ENCODE data around the gene PRRT4.

Gene PRRT4

DNA sequence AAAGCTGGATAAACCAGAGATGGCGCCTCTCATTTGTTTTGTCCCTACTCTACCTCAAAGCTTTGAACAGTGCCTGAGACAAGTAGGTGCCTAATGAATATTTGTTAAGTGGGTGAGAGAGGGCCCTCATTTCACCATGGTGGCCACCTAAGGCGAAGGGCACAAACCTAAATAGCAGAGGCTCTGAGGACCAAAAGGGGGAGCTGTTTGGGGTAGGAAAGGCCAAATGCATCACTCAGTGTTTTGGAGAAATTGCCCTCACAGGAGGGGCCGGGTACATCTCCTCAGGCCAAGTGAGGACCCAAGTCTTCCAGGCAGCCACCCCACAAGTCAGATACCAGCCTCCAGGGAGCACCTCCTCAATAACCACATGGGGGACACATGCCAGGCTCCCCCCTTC, 34.3 kb upstream of the PRRT4 start:
- no peak for DNase-seq (ENCODE audit: low read depth in 2 of 3, low spot score in 2 of 3)

GRCh38 chr7:128394904-128395496, 33.5 kb upstream of the PRRT4 start:
- no peak for DNase-seq (ENCODE audit: low read depth in 2 of 3, low spot score in 2 of 3)

DNA sequence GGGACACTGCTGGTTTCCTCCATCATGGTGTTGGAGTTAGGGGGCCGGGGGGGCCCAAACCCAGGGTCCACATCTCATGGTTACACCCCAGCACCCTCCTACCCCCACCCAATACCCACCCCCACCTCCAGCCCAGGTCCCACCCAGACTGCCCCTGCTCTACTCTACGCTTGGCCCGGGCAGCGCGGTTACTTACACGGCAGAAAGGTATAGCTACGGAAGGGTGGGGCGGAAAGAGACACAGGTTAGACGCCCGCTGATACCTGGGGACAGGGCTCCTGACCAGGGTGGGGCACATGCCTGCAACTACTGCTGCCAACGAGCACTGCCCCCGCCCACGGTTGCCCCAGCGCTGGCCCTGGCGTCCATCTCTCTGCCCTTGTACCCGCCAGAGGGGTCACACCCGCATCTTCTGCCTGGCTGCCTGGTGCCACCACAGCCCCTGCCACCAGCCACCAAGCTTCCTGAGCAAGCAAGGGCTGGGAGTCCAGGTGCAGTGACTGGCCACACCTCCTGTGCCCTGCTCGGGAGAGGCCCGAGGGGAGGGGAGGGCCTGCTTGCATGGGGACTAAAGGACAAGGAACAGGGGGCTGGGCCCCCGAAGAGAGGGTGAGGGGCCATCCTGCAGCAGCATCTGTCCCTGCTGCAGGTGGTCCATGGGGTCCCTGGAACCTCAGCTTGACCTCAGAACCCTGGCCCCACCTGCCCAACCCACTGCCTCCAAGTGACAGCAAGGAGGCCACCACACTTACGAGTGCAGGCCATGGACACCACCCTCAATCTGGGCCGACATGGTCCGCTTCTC, 32.2 kb upstream of the PRRT4 start:
- DNase-seq (ENCODE audit: low read depth in 2 of 3, low spot score in 2 of 3), result no peak

GRCh38 chr7:128392446-128393327, 31.2 kb upstream of the PRRT4 start:
- DNase-seq (ENCODE audit: low read depth in 2 of 3, low spot score in 2 of 3), result no peak

DNA sequence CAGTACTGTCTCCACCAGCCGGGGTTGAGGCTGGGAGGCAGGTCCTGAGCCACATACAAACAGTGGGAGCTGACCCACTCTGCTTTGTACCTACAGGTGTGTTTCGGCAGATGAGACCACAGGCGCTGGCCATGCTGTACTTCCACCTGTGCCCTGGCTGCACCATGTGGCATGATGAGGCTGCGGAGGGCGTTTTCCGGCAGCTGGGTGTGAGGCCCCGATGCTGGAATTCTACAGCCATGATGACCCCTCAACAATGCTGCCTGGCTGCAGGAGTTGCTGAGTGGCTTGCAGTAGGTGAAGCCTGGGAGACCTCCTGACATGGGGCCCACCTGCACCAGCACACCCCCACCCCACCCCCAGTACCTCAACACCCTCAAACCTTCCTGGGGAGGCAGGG, 30.3 kb upstream of the PRRT4 start:
- no peak for DNase-seq (ENCODE audit: low read depth in 2 of 3, low spot score in 2 of 3)

- DNase-seq (ENCODE audit: low read depth in 2 of 3, low spot score in 2 of 3), result no peak
Measured at GRCh38 chr7:128390871-128391565, 29.5 kb upstream of the PRRT4 start.

DNA sequence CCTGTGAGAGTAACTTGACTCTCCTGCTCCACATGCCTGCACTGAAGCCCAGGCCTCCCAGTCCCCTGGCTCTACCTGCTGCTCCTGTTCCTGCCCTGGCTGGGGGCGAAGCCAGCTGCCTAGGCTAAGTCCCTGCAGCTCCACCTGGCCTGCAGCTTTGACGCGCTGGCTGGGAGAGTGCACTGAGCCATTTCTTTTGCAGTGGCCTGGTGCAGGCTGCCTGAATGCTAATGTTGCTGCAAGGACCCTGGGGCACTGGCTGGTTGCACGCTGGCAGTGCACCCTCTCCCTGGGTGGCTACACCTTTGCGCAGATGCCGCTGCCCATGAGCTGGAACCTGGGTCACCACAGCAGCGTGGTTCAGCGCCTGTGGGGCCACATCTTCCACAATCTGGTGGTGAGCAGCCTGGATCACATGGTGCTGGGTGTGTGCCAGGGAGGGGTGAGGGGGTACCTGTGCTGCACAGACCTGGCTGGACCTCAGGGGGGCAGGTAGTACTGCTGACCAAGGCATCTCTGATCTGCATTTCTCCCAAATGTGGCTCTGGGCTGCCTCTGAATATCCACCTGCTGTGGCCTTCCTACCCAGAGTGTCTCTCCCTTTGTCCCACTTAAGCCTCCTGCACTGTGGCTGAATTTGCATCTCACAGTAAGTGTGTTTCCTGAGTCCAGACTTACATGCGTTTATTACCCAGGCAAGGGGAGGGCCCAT, 28.3 kb upstream of the PRRT4 start:
- no peak for DNase-seq (ENCODE audit: low read depth in 2 of 3, low spot score in 2 of 3)

- DNase-seq (ENCODE audit: low read depth in 2 of 3, low spot score in 2 of 3), result no peak
Measured at GRCh38 chr7:128389085-128389617, 27.7 kb upstream of the PRRT4 start.

- DNase-seq (ENCODE audit: low read depth in 2 of 3, low spot score in 2 of 3), result no peak
Measured at GRCh38 chr7:128388145-128388485, 26.6 kb upstream of the PRRT4 start.

DNA sequence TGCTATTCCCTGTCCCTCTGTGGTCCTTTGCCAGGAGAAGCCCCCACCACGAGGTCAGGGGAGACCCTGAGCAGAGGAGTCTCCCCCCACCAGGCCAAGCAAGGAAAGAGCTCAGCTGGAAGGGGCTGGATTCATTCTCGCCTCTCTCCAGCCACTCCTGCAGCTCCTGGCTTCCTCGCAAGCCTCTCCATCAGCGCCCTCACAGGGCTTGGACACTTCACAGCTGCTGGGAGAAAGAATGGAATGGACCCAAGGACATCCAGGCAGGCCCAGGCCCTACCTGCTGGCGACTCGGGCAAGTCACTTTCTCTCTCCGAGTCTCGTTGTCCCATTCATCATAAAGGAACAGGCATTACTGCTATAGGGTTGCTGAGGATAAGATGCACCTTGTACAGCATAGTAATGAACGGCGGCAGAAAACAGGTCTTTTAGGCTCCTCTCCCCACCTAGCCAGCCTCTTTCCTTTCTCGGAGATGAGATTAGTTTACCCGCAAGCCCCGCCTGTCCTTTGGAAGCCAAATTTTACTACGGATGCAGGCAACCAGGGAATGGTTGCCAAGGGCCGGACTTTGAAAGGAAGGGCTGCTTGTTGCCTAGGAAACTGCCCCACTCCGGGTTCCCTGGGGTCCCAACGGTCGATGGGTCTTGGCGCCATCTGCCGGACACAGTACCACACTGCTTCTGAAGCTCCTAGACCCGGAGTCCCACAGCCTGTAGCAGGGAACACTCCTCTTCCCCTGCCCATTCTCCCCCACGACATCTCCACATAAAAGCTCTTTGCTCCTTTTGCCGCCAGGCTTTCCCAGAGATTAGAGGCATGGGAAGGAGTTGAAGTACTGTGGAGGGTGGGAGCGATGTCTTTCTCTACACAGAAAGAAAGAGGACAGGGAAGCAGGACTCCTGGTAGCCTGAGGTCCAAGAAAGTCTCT, 26.0 kb upstream of the PRRT4 start:
- DNase-seq (ENCODE audit: low read depth in 2 of 3, low spot score in 2 of 3), result peak; percentile 27 to 58 (median 55)

GRCh38 chr7:128385988-128386925, 24.8 kb upstream of the PRRT4 start:
- no peak for DNase-seq (ENCODE audit: low read depth in 2 of 3, low spot score in 2 of 3)

GRCh38 chr7:128384726-128385125, 23.2 kb upstream of the PRRT4 start:
- DNase-seq (ENCODE audit: low read depth in 2 of 3, low spot score in 2 of 3), result no peak

- no peak for DNase-seq (ENCODE audit: low read depth in 2 of 3, low spot score in 2 of 3)
Measured at GRCh38 chr7:128383776-128384175, 22.3 kb upstream of the PRRT4 start.

DNA sequence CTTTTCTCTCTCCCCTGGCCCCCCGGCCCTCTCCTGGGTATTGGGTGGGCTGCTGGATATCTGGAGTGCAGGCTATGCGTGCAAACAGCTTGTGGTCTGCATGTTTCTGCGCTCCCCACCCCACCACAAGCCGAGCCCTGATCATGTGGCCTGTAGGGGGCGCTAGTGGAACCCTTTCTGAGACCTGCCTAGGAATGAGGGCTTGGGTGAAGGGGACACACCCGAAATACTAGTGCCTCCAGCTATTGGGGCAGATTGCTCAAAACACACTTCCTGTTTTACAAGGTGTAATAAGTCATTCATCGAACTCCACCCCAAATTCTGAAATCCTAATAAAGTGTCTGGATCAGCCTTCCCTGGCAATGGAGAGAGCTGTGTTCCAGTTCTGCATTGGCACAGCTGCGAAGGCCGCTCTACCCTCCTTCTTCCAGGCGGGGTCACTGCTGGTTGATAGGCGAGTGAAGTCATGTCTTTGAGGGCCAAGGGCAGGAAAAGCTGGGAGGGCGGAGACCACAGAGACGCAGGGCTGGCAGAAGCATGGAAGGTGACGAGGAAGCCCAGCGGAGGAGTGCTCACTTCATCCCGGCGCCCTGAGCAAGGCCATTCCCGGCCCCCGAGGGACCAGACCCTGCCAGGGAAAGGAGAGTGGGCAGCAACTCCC, 19.8 kb upstream of the PRRT4 start:
- peak in 1 of 3 experiments; percentile 59 for DNase-seq (ENCODE audit: low read depth in 2 of 3, low spot score in 2 of 3)

DNA sequence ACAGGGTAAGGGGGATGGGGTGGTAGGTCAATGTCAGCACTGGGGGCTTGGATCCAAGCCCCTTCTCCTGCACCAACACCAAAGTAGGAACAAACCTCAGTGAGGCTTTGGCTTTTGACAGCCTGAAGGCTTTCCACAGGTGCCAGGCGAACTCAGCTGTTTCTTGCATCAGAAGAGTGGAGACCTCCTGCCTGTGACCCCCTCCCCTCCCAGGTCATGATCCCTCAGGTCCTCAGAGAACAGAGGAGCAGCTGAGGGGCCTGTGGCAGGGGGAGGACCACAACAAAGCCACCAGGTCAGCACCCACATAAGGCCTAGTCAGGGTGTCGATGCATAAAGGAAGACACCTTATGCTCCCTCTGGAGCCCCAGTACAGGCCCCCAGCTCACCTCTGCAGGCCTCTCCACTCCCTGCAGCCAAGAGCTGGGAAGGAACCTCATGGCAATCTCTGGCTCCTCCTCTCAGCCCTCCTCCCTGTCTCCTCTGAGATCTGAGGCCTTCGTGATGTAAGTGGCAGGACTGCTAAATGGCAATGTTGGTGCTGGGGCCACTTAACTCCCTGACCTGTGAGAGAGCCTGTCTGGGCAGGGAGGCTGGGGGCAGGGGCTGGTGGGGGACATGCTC, 19.1 kb upstream of the PRRT4 start:
- no peak for DNase-seq (ENCODE audit: low read depth in 2 of 3, low spot score in 2 of 3)

DNA sequence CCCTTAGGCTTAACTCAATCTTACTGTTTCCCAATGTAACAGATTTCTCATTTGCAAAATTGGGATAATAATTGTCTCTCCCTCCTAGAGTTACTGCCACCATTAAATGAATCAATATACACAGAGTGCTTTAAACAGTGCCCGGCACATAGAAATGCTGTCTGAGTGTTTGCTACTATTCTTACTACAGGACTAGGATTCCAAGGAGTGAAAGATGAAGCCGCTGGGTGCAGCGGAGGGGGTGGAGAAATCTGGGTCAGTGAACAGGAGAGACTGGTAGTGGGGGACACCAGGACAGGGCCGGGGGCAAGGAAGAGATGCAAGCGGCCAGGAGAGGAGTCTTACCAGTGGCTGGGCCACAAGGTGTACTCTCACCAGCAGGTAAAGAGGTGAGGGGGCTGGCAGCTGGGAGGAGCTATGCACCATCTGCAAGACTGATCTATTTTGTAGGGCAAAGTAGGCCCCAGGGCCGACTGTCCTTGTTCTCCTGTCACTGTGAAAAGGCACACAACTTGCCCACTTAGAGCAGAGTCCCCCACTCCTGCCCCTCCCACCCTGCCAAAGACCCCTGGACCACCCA, 18.5 kb upstream of the PRRT4 start:
- no peak for DNase-seq (ENCODE audit: low read depth in 2 of 3, low spot score in 2 of 3)

DNA sequence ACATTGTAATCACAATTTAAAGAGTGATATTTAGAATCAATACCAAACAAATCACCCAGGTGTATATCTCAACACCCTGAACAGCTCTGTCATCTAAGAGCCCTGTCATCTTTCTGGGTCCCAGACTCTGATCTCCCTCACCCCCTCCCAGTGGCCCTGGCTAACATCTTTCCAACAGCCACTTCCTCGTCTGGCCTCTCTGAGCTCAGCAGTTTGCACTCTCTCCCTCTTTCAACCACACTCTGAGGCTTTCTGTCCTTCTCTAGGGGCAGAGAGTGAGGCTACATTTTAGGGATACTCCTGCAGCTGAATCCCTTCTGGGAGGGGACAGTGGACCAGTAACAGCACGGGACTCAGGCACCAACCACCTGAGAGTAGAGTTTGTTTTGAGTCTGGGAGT, 17.1 kb upstream of the PRRT4 start:
- no peak for DNase-seq (ENCODE audit: low read depth in 2 of 3, low spot score in 2 of 3)

Data from activated CD8-positive, alpha-beta memory T cell treated with anti-CD3 and anti-CD28 coated beads for 48 hours (primary cell).